Suprapubic skin (tissue), 4 donors: ENCODE results near the gene GPAM. TPM values are rescaled to one million over a fixed set of nuclear protein-coding genes. Genes with fewer than 3 reads are reported as not detected.

Experiments used
- DNase-seq, 2 donors: peaks; one replicate each; pipeline ENCODE4 v3.0.0-alpha.2; 2019; ENCODE audit warnings: low spot score in 2 of 2
- H3K27ac ChIP-seq: fragments of 200-600 bp; sonication (generic); one replicate; pipeline ENCODE4 v1.5.1; 2019
- H3K27me3 ChIP-seq: fragments of 200-600 bp; sonication (generic); one replicate; pipeline ENCODE4 v1.5.1; 2019
- H3K36me3 ChIP-seq: fragments of 200-600 bp; sonication (generic); one replicate; pipeline ENCODE4 v1.5.1; 2019
- H3K4me1 ChIP-seq: fragments of 200-600 bp; sonication (generic); one replicate; pipeline ENCODE4 v1.5.1; 2019
- H3K4me3 ChIP-seq: fragments of 200-600 bp; sonication (generic); one replicate; pipeline ENCODE4 v1.5.1; 2019; ENCODE audit warnings: mild to moderate bottlenecking
- H3K9me3 ChIP-seq: fragments of 200-600 bp; sonication (generic); one replicate; pipeline ENCODE4 v1.5.1; 2019
- EP300 ChIP-seq: sonication (generic); formaldehyde crosslinking; IDR thresholded peaks from one replicate; pipeline ENCODE4 v1.6.1; 2017; ENCODE audit warnings: antibody characterized with exemption
- POLR2A ChIP-seq, 2 donors: fragments of 450-650 bp; IDR thresholded peaks; one replicate each; pipeline ENCODE4 v1.6.1; 2017; ENCODE audit warnings: antibody characterized with exemption in 2 of 2, mild to moderate bottlenecking in 2 of 2, moderate library complexity in 2 of 2
- POLR2AphosphoS5 ChIP-seq, 3 donors: sonication (generic); formaldehyde crosslinking; IDR thresholded peaks; one replicate each; pipeline ENCODE4 v1.6.1; 2017; ENCODE audit warnings: antibody characterized with exemption in 3 of 3
- WGBS: methylation state at CpG from one replicate; pipeline ENCODE4 v1.1.5; 2018; 5-methylcytosine and 5-hydroxymethylcytosine counted together
- total RNA-seq, 4 donors: library from RNA; depleted of rRNA; stranded (reverse); fragments of >200 nt; gene quantifications; one replicate each; pipeline ENCODE4 v1.1.0, GENCODE V29; 2016
- TF ChIP-seq, protein P1 (sequence below), 2 donors: fragments of 200-600 bp in 1 of 2; fragments of 450-650 bp in 1 of 2; sonication (generic) in 1 of 2; IDR thresholded peaks; one replicate each; pipeline ENCODE4 v1.5.1; 2016 to 2019; ENCODE audit warnings: antibody characterized with exemption in 2 of 2, mild to moderate bottlenecking in 1 of 2, moderate library complexity in 1 of 2

The GPAM gene
- total RNA-seq, 4 donors from 2014 or later = 5.2 to 16.2 (median 6.8) TPM

DNA sequence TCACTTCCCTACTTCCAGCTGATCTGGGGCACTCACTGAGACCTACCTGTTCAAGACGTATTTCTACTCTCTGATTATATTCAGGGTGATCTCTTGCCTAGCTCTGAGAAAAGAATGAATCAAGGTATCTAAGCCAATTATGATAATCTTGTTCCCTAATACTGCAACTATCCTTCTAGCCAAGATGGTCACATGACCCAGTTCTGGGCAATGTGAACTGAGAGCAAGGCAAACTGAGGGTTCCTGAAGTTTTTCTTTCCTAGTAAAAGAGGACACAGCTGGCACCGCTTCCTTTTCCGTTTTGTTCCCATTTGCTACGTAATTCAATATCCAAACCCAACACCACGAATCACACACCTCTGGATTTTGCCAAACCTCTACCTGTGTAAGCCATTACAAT, 5.9 kb upstream of the GPAM start:
- Histone ChIP-seq H3K36me3 (no peaks in the 10 kb centered on the region), H3K4me3 (no peak overlapping the region), H3K27ac (no peak overlapping the region), H3K9me3 (peaks cover 5% of the 10 kb centered on the region), H3K27me3 (no peaks in the 10 kb centered on the region), H3K4me1 (peaks cover 2% of the 10 kb centered on the region)
- no peak for DNase-seq
- WGBS = 54% methylated on average over 5 of the region's 5 CpGs
- TF ChIP-seq POLR2AphosphoS5 (IDR thresholded peaks at IDR 0.05) = no peak
- TF ChIP-seq, protein P1, sequence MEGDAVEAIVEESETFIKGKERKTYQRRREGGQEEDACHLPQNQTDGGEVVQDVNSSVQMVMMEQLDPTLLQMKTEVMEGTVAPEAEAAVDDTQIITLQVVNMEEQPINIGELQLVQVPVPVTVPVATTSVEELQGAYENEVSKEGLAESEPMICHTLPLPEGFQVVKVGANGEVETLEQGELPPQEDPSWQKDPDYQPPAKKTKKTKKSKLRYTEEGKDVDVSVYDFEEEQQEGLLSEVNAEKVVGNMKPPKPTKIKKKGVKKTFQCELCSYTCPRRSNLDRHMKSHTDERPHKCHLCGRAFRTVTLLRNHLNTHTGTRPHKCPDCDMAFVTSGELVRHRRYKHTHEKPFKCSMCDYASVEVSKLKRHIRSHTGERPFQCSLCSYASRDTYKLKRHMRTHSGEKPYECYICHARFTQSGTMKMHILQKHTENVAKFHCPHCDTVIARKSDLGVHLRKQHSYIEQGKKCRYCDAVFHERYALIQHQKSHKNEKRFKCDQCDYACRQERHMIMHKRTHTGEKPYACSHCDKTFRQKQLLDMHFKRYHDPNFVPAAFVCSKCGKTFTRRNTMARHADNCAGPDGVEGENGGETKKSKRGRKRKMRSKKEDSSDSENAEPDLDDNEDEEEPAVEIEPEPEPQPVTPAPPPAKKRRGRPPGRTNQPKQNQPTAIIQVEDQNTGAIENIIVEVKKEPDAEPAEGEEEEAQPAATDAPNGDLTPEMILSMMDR (IDR thresholded peaks at IDR 0.05) = no peak

DNA sequence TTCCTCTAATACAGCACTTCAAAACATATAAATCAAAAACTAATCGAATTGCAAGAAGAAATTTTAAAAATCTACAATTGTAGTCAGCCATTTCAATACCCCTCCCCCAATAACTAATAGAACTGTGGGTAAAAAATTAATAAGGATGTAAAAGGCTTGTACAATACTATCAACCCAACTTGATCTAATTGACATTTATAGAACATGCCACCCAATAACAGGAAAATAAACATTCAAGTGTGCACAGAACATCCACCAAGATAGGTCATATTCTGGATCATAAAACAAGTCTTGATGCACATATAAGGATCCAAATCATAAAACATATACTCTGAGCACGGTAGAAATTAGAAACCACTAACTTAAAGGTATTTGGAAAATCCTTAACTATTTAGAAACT, 4.0 kb upstream of the GPAM start:
- Histone ChIP-seq H3K4me3 (no peak overlapping the region), H3K36me3 (no peaks in the 10 kb centered on the region), H3K27ac (no peak overlapping the region), H3K27me3 (no peaks in the 10 kb centered on the region), H3K9me3 (peaks cover 5% of the 10 kb centered on the region), H3K4me1 (peaks cover 14% of the 10 kb centered on the region)
- no peak for DNase-seq
- TF ChIP-seq POLR2A (IDR thresholded peaks at IDR 0.05) (no peak), EP300 (no peak), POLR2AphosphoS5 (IDR thresholded peaks at IDR 0.05) (no peak)
- TF ChIP-seq, protein P1 (IDR thresholded peaks at IDR 0.05) = no peak
- 72% methylated on average over 2 of the region's 2 CpGs for WGBS

DNA sequence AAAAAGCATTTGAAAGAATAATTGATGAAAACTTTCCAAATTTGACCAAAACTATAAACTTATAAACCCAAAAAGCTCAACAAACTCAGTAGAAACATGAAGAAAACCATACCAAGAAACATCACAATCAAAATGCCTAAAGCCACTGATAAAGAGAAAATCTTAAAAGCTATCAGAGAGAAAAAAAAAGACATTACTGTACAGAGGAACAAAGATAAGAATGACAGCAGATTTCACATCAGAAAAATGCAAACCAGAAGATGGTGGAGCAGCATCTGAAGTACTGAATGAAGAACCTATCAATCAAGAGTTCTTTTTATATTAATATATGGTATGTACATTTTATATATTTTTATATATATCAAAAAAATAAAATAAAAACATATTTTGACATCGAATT, 2.4 kb upstream of the GPAM start:
- 98% methylated on average over 1 of the region's 1 CpG for WGBS
- TF ChIP-seq EP300 = no peak
- TF ChIP-seq, protein P1 (IDR thresholded peaks at IDR 0.05) = no peak
- no peak for TF ChIP-seq POLR2A (IDR thresholded peaks at IDR 0.05)
- no peak for TF ChIP-seq POLR2AphosphoS5 (IDR thresholded peaks at IDR 0.05)
- no peaks in the 10 kb centered on the region for H3K27me3 ChIP-seq
- H3K4me3 ChIP-seq = no peak overlapping the region
- no peak overlapping the region for H3K27ac ChIP-seq
- peaks cover 5% of the 10 kb centered on the region for H3K9me3 ChIP-seq
- no peak for DNase-seq
- H3K36me3 ChIP-seq = no peaks in the 10 kb centered on the region
- peaks cover 20% of the 10 kb centered on the region for H3K4me1 ChIP-seq

DNA sequence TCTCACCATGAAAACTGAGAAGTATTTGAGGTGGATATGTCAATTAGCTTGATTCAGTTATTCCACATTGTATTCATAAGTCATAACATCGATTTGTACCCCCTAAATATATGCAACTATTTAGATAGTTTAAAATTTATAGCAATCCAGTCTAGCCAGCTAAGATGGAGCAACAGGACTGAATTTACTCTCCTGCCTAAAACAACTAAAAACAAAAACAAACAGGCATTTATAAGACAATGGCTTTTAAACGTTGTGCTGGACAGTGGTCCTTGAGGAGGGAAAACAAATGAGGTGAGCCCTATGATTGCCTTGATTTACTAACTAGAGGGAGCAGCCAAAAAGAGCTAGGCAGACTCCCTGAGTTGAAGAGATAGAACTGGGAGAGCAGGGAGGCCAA, 814 bp upstream of the GPAM start:
- Histone ChIP-seq H3K4me3 (no peak overlapping the region), H3K4me1 (peaks cover 20% of the 10 kb centered on the region), H3K27ac (no peak overlapping the region), H3K36me3 (peaks cover 12% of the 10 kb centered on the region), H3K27me3 (no peaks in the 10 kb centered on the region), H3K9me3 (peaks cover 5% of the 10 kb centered on the region)
- TF ChIP-seq EP300 (no peak), POLR2A (IDR thresholded peaks at IDR 0.05) (no peak), POLR2AphosphoS5 (IDR thresholded peaks at IDR 0.05) (no peak)
- TF ChIP-seq, protein P1 (IDR thresholded peaks at IDR 0.05) = no peak
- DNase-seq = no peak
- 16% methylated on average over 2 of the region's 2 CpGs for WGBS

DNA sequence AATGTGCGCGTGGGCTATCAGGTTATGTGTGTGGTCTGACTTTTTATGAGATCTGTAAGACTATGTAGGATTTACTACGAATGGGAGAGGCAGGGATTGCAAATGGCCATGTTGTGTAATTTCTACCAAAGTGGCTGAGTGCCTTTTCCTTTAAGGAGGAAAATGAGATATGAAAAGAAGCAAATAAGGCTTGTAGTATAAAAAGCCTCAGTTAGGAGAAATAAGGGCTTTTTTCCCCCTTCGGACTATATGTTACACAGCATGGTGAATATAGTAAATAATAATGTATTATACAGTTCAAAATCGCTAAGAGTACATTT, 447 bp upstream of the GPAM start:
- no peaks in the 10 kb centered on the region for H3K27me3 ChIP-seq
- WGBS = 10% methylated on average over 5 of the region's 5 CpGs
- H3K4me3 ChIP-seq = peak overlapping the region; percentile 76
- H3K27ac ChIP-seq = peak overlapping the region; percentile 70
- DNase-seq = no peak
- H3K4me1 ChIP-seq = peaks cover 20% of the 10 kb centered on the region
- TF ChIP-seq POLR2A (IDR thresholded peaks at IDR 0.05) (no peak), EP300 (no peak), POLR2AphosphoS5 (IDR thresholded peaks at IDR 0.05) (no peak)
- TF ChIP-seq, protein P1 (IDR thresholded peaks at IDR 0.05) = no peak
- peaks cover 5% of the 10 kb centered on the region for H3K9me3 ChIP-seq
- peaks cover 14% of the 10 kb centered on the region for H3K36me3 ChIP-seq
